Natural killer cell (primary cell): Measurements from ENCODE around the gene SLC2A6. TPM values are rescaled to one million over a fixed set of nuclear protein-coding genes. Genes with fewer than 3 reads are reported as not detected.

Source experiments
- ATAC-seq, 3 donors: fragments of 150-1000 bp in 2 of 3; fragments of 200-7000 bp in 1 of 3; cut with Tn5 transposase; 1 replicate in 1 of 3; 2 replicates in 2 of 3; pipeline ENCODE4 v1.10.0; 2021; ENCODE audit warnings: mild to moderate bottlenecking in 2 of 3, moderate library complexity in 2 of 3
- DNase-seq, 2 donors: peaks; one replicate each; pipeline versions ENCODE4 v3.0.0 to v3.0.0-alpha.2; 2013 to 2021; ENCODE audit warnings: mixed read lengths in 1 of 2
- H3K27ac ChIP-seq: one replicate; pipeline ENCODE4 v1.5.1; 2013; ENCODE audit warnings: mild to moderate bottlenecking, low read length
- H3K27me3 ChIP-seq: one replicate; pipeline ENCODE4 v1.6.1; 2013; ENCODE audit warnings: low read length; ENCODE audit not compliant: control insufficient read depth, insufficient read depth
- H3K36me3 ChIP-seq: one replicate; pipeline ENCODE4 v1.6.1; 2013; ENCODE audit warnings: low read length; ENCODE audit not compliant: control insufficient read depth, insufficient read depth
- H3K4me1 ChIP-seq: one replicate; pipeline ENCODE4 v1.6.1; 2013; ENCODE audit warnings: low read length; ENCODE audit not compliant: control insufficient read depth, insufficient read depth
- H3K4me3 ChIP-seq: one replicate; pipeline ENCODE4 v1.5.1; 2013; ENCODE audit warnings: low read length
- H3K9me3 ChIP-seq: one replicate; pipeline ENCODE4 v1.6.1; 2013; ENCODE audit warnings: low read length; ENCODE audit not compliant: control insufficient read depth, insufficient read depth
- H3K27ac Mint-ChIP-seq, 2 donors: one replicate each; pipeline ENCODE4 v1.8.0; 2022; ENCODE audit warnings: mild to moderate bottlenecking in 2 of 2, mixed read lengths in 2 of 2, moderate library complexity in 1 of 2
- H3K27me3 Mint-ChIP-seq, 2 donors: one replicate each; pipeline ENCODE4 v1.8.0; 2022; ENCODE audit warnings: low read depth in 2 of 2, mixed read lengths in 2 of 2
- H3K36me3 Mint-ChIP-seq: one replicate; pipeline ENCODE4 v1.8.0; 2022; ENCODE audit warnings: mixed read lengths
- H3K4me1 Mint-ChIP-seq, 2 donors: one replicate each; pipeline ENCODE4 v1.8.0; 2022; ENCODE audit warnings: mixed read lengths in 2 of 2
- H3K4me3 Mint-ChIP-seq: one replicate; pipeline ENCODE4 v1.8.0; 2022; ENCODE audit warnings: mild to moderate bottlenecking, moderate library complexity, mixed read lengths
- H3K9me3 Mint-ChIP-seq, 2 donors: one replicate each; pipeline ENCODE4 v1.8.0; 2022; ENCODE audit warnings: mixed read lengths in 2 of 2
- WGBS: methylation state at CpG from one replicate; pipeline ENCODE4 v1.1.7; 2013; ENCODE audit warnings: missing lambda C conversion rate; ENCODE audit not compliant: insufficient coverage; 5-methylcytosine and 5-hydroxymethylcytosine counted together
- intact Hi-C: fragments of 100-400 bp; cut with micrococcal nuclease; formaldehyde crosslinking; loops from one replicate; pipeline ENCODE4 v1.14.2; 2022
- total RNA-seq, 4 donors: library from RNA; stranded (reverse); fragments of 120-200 nt in 1 of 4; gene quantifications; one replicate each; pipeline versions ENCODE4 v1.2.3 to v1.2.4, GENCODE V29; 2013 to 2022
- TF ChIP-seq, protein P1 (sequence below): fragments of 200-600 bp; IDR thresholded peaks from one replicate; pipeline ENCODE4 v1.8.0; 2022; ENCODE audit warnings: antibody characterized with exemption

Gene SLC2A6
- total RNA-seq, 3 donors from 2014 or later (not counting 1 experiment from before 2014, with no cell fraction given) = 5.0 to 20.1 (median 18.5) TPM

DNA sequence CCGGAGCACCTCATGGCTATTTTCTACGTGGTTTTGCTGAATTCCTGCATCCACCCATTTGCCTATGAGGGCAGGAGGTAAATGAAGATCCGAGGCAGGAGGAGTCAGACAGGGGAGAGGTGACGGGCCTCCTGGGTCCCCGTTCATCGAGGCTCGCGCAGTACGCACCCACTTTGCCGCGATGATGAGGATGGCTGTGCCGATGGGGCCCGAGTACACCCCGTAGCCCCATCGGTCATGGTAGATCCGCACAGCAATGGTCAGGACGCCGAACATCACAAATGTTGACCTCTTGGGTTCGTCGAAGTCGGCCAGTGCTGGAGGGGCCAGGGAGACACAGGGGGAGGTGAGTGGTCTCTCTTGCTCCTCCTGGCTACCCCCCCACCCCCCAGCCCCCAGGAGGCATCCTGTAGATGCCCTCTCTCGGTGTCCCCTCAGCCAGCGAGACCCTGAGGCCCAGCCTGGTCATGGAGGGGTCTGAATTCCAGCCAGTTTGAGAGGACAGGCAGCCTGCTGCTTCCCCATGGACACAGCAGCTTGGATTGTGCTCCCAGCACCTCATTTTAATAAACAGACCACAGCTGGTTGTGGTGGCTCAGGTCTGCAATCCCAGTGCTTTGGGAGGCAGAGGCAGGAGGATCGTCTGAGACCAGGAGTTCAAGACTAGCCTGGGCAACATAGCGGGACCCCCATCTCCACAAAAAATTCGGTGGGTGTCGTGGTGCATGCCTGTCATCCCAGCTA lies 40.0 kb upstream of the SLC2A6 start:
- H3K36me3 ChIP-seq = no peaks in the 10 kb centered on the region

DNA sequence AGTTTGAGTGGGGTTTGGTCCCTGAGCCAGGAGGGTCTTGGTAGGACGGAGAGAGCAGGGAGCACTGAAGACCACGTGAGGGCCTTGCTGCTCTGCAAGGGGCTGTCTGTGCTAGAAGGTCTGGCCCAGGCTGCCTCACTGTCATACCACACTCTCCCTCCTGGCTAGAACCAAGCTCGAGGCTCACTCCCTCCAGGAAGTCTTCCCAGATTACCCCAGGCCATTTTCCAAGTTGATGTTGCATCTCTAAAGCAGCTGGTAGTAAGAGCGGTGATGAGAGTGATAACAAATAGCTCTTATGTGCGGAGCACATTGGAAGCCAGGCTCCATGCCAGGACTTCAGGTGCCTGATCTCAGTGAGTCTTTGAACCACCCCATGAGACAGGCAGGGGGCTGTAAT lies 39.3 kb upstream of the SLC2A6 start:
- no peaks in the 10 kb centered on the region for H3K27me3 Mint-ChIP-seq
- no peak for DNase-seq
- no peaks in the 10 kb centered on the region for H3K9me3 Mint-ChIP-seq
- no peaks in the 10 kb centered on the region for H3K4me1 Mint-ChIP-seq
- no peaks in the 10 kb centered on the region for H3K36me3 Mint-ChIP-seq
- ATAC-seq = no peak
- H3K4me3 ChIP-seq = no peak overlapping the region
- TF ChIP-seq, protein P1, sequence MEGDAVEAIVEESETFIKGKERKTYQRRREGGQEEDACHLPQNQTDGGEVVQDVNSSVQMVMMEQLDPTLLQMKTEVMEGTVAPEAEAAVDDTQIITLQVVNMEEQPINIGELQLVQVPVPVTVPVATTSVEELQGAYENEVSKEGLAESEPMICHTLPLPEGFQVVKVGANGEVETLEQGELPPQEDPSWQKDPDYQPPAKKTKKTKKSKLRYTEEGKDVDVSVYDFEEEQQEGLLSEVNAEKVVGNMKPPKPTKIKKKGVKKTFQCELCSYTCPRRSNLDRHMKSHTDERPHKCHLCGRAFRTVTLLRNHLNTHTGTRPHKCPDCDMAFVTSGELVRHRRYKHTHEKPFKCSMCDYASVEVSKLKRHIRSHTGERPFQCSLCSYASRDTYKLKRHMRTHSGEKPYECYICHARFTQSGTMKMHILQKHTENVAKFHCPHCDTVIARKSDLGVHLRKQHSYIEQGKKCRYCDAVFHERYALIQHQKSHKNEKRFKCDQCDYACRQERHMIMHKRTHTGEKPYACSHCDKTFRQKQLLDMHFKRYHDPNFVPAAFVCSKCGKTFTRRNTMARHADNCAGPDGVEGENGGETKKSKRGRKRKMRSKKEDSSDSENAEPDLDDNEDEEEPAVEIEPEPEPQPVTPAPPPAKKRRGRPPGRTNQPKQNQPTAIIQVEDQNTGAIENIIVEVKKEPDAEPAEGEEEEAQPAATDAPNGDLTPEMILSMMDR = no peak
- 85% methylated on average over 5 of the region's 5 CpGs for WGBS
- no peaks in the 10 kb centered on the region for H3K27me3 ChIP-seq
- no peak overlapping the region for H3K27ac Mint-ChIP-seq
- H3K9me3 ChIP-seq = no peaks in the 10 kb centered on the region
- H3K36me3 ChIP-seq = no peaks in the 10 kb centered on the region
- peaks cover 6% of the 10 kb centered on the region for H3K4me1 ChIP-seq
- H3K27ac ChIP-seq = no peak overlapping the region
- intact Hi-C loops = no loop called here
- H3K4me3 Mint-ChIP-seq = no peak overlapping the region

More for the DNA sequence above, 40.0 kb upstream of the SLC2A6 start:
- Histone ChIP-seq H3K4me3 (no peak overlapping the region), H3K27me3 (no peaks in the 10 kb centered on the region), H3K27ac (no peak overlapping the region), H3K9me3 (no peaks in the 10 kb centered on the region), H3K4me1 (peaks cover 6% of the 10 kb centered on the region)
- 93% methylated on average over 27 of the region's 27 CpGs for WGBS
- H3K9me3 Mint-ChIP-seq = no peaks in the 10 kb centered on the region
- no peaks in the 10 kb centered on the region for H3K36me3 Mint-ChIP-seq
- H3K4me3 Mint-ChIP-seq = no peak overlapping the region
- TF ChIP-seq, protein P1 = no peak
- no peak for ATAC-seq
- intact Hi-C loops = no loop called here
- no peaks in the 10 kb centered on the region for H3K27me3 Mint-ChIP-seq
- no peak for DNase-seq
- no peaks in the 10 kb centered on the region for H3K4me1 Mint-ChIP-seq
- no peak overlapping the region for H3K27ac Mint-ChIP-seq

DNA sequence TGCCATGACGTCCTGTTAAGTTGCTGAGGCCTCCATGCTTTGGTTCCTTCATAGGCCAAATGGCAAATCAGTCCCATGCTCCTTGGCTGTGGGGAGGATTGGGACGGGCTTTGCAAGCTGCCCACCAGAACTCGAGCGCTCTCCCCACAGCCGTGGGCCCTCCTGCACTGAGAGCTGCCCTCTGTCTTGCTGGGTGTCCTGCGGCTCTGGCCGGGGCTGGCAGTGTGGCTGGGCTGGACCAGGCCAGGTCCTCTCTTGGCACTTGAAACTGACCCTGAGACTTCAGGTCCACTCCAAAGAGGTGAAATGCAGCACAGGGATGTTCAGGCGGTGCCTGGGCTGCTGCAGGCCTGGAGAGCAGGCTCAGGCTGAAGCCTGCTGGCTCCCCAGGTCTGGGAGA lies 38.8 kb upstream of the SLC2A6 start:
- Mint-ChIP-seq H3K27me3 (no peaks in the 10 kb centered on the region), H3K4me1 (no peaks in the 10 kb centered on the region), H3K27ac (no peak overlapping the region), H3K36me3 (no peaks in the 10 kb centered on the region), H3K9me3 (no peaks in the 10 kb centered on the region), H3K4me3 (no peak overlapping the region)
- Histone ChIP-seq H3K36me3 (no peaks in the 10 kb centered on the region), H3K4me1 (peaks cover 3% of the 10 kb centered on the region), H3K27me3 (no peaks in the 10 kb centered on the region), H3K9me3 (no peaks in the 10 kb centered on the region), H3K4me3 (no peak overlapping the region), H3K27ac (no peak overlapping the region)
- DNase-seq (no peak), ATAC-seq (no peak)
- TF ChIP-seq, protein P1 = no peak
- 74% methylated on average over 8 of the region's 8 CpGs for WGBS
- intact Hi-C loops = no loop called here

DNA sequence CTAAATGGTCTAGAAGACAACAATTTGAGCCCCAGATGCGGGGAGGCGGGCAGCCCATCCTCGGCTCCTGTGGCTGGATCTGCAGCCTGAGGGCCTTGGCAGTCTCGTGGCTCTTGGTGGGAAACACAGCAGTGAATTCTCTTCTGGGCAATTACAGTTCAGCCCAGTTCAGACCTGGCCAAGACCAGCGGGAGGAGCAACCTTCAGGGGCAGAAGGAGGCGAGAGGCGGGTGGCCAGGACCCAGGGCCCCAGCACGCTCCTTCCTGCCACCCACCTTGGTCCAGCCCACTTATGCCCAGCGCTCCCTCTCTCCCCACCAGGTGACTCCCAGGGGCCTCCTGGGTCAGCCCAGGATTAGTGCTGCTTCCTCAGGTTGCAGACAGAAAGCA lies 38.1 kb upstream of the SLC2A6 start:
- WGBS = 90% methylated on average over 9 of the region's 9 CpGs

More for the DNA sequence above, 38.1 kb upstream of the SLC2A6 start:
- no peaks in the 10 kb centered on the region for H3K4me1 ChIP-seq
- no peak overlapping the region for H3K4me3 Mint-ChIP-seq
- H3K36me3 Mint-ChIP-seq = no peaks in the 10 kb centered on the region
- no peaks in the 10 kb centered on the region for H3K4me1 Mint-ChIP-seq
- no peaks in the 10 kb centered on the region for H3K27me3 Mint-ChIP-seq
- no peak overlapping the region for H3K27ac Mint-ChIP-seq
- no peak for DNase-seq
- intact Hi-C loops = no loop called here
- no peaks in the 10 kb centered on the region for H3K9me3 ChIP-seq
- no peaks in the 10 kb centered on the region for H3K36me3 ChIP-seq
- no peaks in the 10 kb centered on the region for H3K27me3 ChIP-seq
- no peaks in the 10 kb centered on the region for H3K9me3 Mint-ChIP-seq
- H3K27ac ChIP-seq = no peak overlapping the region
- no peak overlapping the region for H3K4me3 ChIP-seq
- ATAC-seq = no peak
- TF ChIP-seq, protein P1 = no peak
